ENCODE data around the gene SMCO4. TPM values are rescaled to one million over a fixed set of nuclear protein-coding genes. Genes with fewer than 3 reads are reported as not detected.

The SMCO4 gene
- total RNA-seq, 1 donor from 2014 or later: 35.1 TPM

GRCh38 chr11:93513772-93514171 is 29.4 kb downstream of the SMCO4 start:
- no peaks in the 10 kb centered on the region for H3K27me3 ChIP-seq
- H3K4me1 Mint-ChIP-seq: peaks cover 13% of the 10 kb centered on the region
- peaks cover 2% of the 10 kb centered on the region for H3K27me3 Mint-ChIP-seq (ENCODE audit: insufficient read depth, low read depth)
- no peak overlapping the region for H3K27ac Mint-ChIP-seq
- peaks cover 6% of the 10 kb centered on the region for H3K9me3 Mint-ChIP-seq
- TF ChIP-seq CTCF (IDR thresholded peaks at IDR 0.05): no peak
- no peak for TF ChIP-seq EZH2phosphoT487 (IDR thresholded peaks at IDR 0.05)
- TF ChIP-seq EZH2 (IDR thresholded peaks at IDR 0.05): no peak
- H3K4me2 ChIP-seq: no peak overlapping the region
- H3K36me3 Mint-ChIP-seq: peaks cover 6% of the 10 kb centered on the region
- H3K9ac ChIP-seq: no peak overlapping the region
- H3K27ac ChIP-seq: no peak overlapping the region
- no peaks in the 10 kb centered on the region for H3K36me3 ChIP-seq
- H3K4me3 Mint-ChIP-seq: no peak overlapping the region
- no peaks in the 10 kb centered on the region for H3F3A ChIP-seq (ENCODE audit: low read depth)
- no peaks in the 10 kb centered on the region for H3K9me3 ChIP-seq (ENCODE audit: low read depth)
- H2AFZ ChIP-seq (replicated peaks): no peak overlapping the region
- no peak overlapping the region for H3K4me3 ChIP-seq
- H3K4me1 ChIP-seq: peaks cover 27% of the 10 kb centered on the region
- H4K20me1 ChIP-seq (ENCODE audit: low read depth): peaks cover 21% of the 10 kb centered on the region
- H3K79me2 ChIP-seq (ENCODE audit: low read depth): peaks cover 60% of the 10 kb centered on the region
- DNase-seq (ENCODE audit: low spot score): no peak

- Mint-ChIP-seq H3K4me3 (no peak overlapping the region), H3K36me3 (peaks cover 12% of the 10 kb centered on the region), H3K9me3 (peaks cover 11% of the 10 kb centered on the region), H3K27ac (no peak overlapping the region), H3K4me1 (peaks cover 13% of the 10 kb centered on the region), H3K27me3 (ENCODE audit: insufficient read depth, low read depth) (peaks cover 2% of the 10 kb centered on the region)
- Histone ChIP-seq H4K20me1 (ENCODE audit: low read depth) (peaks cover 14% of the 10 kb centered on the region), H3K9me3 (ENCODE audit: low read depth) (no peaks in the 10 kb centered on the region), H3F3A (ENCODE audit: low read depth) (no peaks in the 10 kb centered on the region), H3K9ac (no peak overlapping the region), H3K4me2 (no peak overlapping the region), H3K27me3 (no peaks in the 10 kb centered on the region), H3K4me3 (no peak overlapping the region), H3K27ac (no peak overlapping the region), H3K4me1 (peaks cover 24% of the 10 kb centered on the region), H2AFZ (replicated peaks) (no peak overlapping the region), H3K36me3 (no peaks in the 10 kb centered on the region), H3K79me2 (ENCODE audit: low read depth) (peaks cover 57% of the 10 kb centered on the region)
- DNase-seq (ENCODE audit: low spot score): no peak
- TF ChIP-seq EZH2 (IDR thresholded peaks at IDR 0.05): no peak
- no peak for TF ChIP-seq EZH2phosphoT487 (IDR thresholded peaks at IDR 0.05)
- TF ChIP-seq CTCF (IDR thresholded peaks at IDR 0.05): no peak
Measured at GRCh38 chr11:93512949-93513667, 30.1 kb downstream of the SMCO4 start.

DNA sequence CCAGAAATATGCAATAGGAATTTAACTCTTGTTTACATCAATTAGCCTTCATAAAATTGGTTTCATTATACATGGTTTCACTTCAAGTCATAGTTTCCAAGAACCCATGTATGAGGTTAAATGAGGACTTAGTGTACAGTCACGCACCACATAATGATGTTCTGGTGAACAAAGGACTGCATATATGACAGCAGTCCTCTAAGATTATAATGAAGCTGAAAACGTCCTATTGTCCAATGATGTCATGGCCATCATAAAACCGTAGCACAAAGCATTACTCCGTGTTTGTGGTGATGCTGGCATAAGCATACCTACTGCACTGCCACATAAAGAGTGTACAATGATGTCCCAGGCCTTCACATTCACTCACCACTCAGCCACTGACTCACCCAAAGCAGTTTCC is 31.1 kb downstream of the SMCO4 start:
- H3K9me3 Mint-ChIP-seq: peaks cover 12% of the 10 kb centered on the region
- H3K4me1 Mint-ChIP-seq: peaks cover 3% of the 10 kb centered on the region
- no peak for DNase-seq (ENCODE audit: low spot score)
- no peak overlapping the region for H3K9ac ChIP-seq
- H3K4me3 Mint-ChIP-seq: no peak overlapping the region
- peaks cover 48% of the 10 kb centered on the region for H3K79me2 ChIP-seq (ENCODE audit: low read depth)
- no peaks in the 10 kb centered on the region for H3K36me3 ChIP-seq
- peaks cover 13% of the 10 kb centered on the region for H3K4me1 ChIP-seq
- peaks cover 5% of the 10 kb centered on the region for H4K20me1 ChIP-seq (ENCODE audit: low read depth)
- H3K9me3 ChIP-seq (ENCODE audit: low read depth): no peaks in the 10 kb centered on the region
- no peak overlapping the region for H2AFZ ChIP-seq (replicated peaks)
- H3K27ac ChIP-seq: no peak overlapping the region
- H3K36me3 Mint-ChIP-seq: peaks cover 13% of the 10 kb centered on the region
- TF ChIP-seq EZH2 (IDR thresholded peaks at IDR 0.05) (no peak), EZH2phosphoT487 (IDR thresholded peaks at IDR 0.05) (no peak), CTCF (IDR thresholded peaks at IDR 0.05) (no peak)
- H3F3A ChIP-seq (ENCODE audit: low read depth): no peaks in the 10 kb centered on the region
- peaks cover 2% of the 10 kb centered on the region for H3K27me3 Mint-ChIP-seq (ENCODE audit: insufficient read depth, low read depth)
- H3K4me3 ChIP-seq: no peak overlapping the region
- no peak overlapping the region for H3K27ac Mint-ChIP-seq
- H3K27me3 ChIP-seq: no peaks in the 10 kb centered on the region
- no peak overlapping the region for H3K4me2 ChIP-seq
